Measurements from ENCODE around the gene MAN1B1.

Gene MAN1B1

DNA sequence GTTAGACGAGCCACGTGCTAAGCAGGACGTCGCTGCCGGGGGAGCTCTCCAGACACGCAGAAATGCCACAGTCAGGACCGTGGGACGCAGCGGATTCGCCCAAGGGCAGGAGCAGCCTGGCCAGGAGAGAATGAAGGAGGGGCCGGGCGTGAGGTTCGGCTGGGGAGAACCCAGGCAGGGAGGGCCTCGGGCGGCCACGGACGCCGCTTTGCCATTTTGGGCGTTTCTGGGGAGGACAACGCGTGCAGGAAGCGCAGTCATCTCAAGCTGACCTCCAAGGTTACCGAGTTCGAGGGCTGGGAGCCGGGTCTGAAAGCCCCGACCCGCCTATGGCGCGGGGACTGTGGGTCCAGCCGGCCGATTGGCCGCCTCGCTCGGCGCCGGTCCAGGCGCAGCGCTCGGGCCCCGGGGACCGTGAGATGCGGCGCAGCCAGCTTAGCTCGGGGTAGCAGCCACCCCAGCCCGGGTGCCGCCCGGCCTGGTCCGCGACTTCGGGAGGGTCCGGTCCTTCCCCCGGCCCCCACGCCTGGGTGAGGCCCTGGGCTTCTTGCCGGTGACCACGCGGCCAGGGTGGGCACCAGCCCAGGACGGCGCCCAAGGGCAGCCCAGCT is 760 bp upstream of the MAN1B1 start:
- DNase-seq (ENCODE audit: low spot score) (no peak), ATAC-seq (ENCODE audit: low read depth) (peak; percentile 2; the same call in 2 of the 3 replicates)
- Histone ChIP-seq H3K4me3 (ENCODE audit: severe bottlenecking) (peak overlapping the region; percentile 66), H3K36me3 (ENCODE audit: low read depth) (peaks cover 11% of the 10 kb centered on the region), H3K27ac (ENCODE audit: poor library complexity, severe bottlenecking) (peak overlapping the region; percentile 83), H3K4me1 (ENCODE audit: insufficient read depth, poor library complexity, severe bottlenecking) (peaks cover 30% of the 10 kb centered on the region), H3K9me3 (ENCODE audit: severe bottlenecking) (no peaks in the 10 kb centered on the region), H3K27me3 (ENCODE audit: insufficient read depth, poor library complexity, severe bottlenecking) (no peaks in the 10 kb centered on the region)
- TF ChIP-seq, protein P1, sequence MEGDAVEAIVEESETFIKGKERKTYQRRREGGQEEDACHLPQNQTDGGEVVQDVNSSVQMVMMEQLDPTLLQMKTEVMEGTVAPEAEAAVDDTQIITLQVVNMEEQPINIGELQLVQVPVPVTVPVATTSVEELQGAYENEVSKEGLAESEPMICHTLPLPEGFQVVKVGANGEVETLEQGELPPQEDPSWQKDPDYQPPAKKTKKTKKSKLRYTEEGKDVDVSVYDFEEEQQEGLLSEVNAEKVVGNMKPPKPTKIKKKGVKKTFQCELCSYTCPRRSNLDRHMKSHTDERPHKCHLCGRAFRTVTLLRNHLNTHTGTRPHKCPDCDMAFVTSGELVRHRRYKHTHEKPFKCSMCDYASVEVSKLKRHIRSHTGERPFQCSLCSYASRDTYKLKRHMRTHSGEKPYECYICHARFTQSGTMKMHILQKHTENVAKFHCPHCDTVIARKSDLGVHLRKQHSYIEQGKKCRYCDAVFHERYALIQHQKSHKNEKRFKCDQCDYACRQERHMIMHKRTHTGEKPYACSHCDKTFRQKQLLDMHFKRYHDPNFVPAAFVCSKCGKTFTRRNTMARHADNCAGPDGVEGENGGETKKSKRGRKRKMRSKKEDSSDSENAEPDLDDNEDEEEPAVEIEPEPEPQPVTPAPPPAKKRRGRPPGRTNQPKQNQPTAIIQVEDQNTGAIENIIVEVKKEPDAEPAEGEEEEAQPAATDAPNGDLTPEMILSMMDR (IDR thresholded peaks at IDR 0.05; ENCODE audit: poor library complexity, severe bottlenecking) = no peak

DNA sequence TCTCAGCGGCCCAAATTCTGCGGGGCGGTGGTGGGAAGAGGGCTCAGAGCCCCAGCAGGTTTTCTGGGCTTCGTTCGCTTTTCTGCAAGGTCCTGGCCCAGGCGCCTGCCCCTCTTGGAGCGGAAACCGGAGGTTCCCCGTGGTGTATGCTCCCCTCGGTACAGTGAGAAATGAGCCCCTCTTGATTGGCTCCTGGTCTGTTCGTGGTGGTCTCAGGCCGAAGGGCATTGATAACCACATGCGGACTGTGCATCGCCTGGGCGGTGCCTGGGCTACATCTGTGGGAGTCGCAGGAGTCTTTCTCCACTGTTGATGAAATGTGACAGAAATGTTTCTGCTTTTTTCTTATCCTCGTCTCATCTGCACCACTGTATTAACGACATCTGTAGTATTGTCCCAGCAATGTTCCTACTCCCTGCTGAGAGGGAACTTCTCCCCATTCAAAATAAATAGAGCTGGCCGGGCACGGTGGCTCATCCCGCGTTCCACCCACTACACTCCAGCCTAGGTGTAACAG is 682 bp downstream of the MAN1B1 start:
- Histone ChIP-seq H3K4me1 (ENCODE audit: insufficient read depth, poor library complexity, severe bottlenecking) (peaks cover 30% of the 10 kb centered on the region), H3K4me3 (ENCODE audit: severe bottlenecking) (peak overlapping the region; percentile 66), H3K36me3 (ENCODE audit: low read depth) (peaks cover 20% of the 10 kb centered on the region), H3K27ac (ENCODE audit: poor library complexity, severe bottlenecking) (peak overlapping the region; percentile 83), H3K9me3 (ENCODE audit: severe bottlenecking) (no peaks in the 10 kb centered on the region), H3K27me3 (ENCODE audit: insufficient read depth, poor library complexity, severe bottlenecking) (no peaks in the 10 kb centered on the region)
- DNase-seq (ENCODE audit: low spot score) (no peak), ATAC-seq (ENCODE audit: low read depth) (no peak)
- TF ChIP-seq, protein P1 (IDR thresholded peaks at IDR 0.05; ENCODE audit: poor library complexity, severe bottlenecking) = no peak

DNA sequence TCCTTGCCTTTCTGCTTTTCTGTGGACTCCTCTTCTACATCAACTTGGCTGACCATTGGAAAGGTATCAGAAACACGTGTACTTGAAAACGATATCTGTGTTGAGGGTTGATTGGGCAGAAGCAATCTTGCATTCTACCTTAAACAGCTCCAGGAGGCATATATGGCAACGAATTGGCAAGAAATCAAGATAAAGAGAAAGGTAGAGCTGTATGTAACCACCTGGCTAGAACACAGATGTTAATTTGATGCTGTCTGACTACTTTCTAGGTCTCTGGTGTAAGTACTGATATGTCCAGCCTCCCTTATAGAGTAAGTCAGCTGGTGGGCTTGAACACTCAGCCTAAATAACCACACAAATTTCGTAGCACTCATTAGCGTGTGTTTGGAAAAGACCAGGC is 1.3 kb downstream of the MAN1B1 start:
- H3K4me1 ChIP-seq (ENCODE audit: insufficient read depth, poor library complexity, severe bottlenecking) = peaks cover 28% of the 10 kb centered on the region
- ATAC-seq (ENCODE audit: low read depth) = no peak
- no peaks in the 10 kb centered on the region for H3K27me3 ChIP-seq (ENCODE audit: insufficient read depth, poor library complexity, severe bottlenecking)
- no peak for DNase-seq (ENCODE audit: low spot score)
- H3K27ac ChIP-seq (ENCODE audit: poor library complexity, severe bottlenecking) = no peak overlapping the region
- TF ChIP-seq, protein P1 (IDR thresholded peaks at IDR 0.05; ENCODE audit: poor library complexity, severe bottlenecking) = no peak
- H3K36me3 ChIP-seq (ENCODE audit: low read depth) = peaks cover 26% of the 10 kb centered on the region
- no peaks in the 10 kb centered on the region for H3K9me3 ChIP-seq (ENCODE audit: severe bottlenecking)
- H3K4me3 ChIP-seq (ENCODE audit: severe bottlenecking) = no peak overlapping the region

DNA sequence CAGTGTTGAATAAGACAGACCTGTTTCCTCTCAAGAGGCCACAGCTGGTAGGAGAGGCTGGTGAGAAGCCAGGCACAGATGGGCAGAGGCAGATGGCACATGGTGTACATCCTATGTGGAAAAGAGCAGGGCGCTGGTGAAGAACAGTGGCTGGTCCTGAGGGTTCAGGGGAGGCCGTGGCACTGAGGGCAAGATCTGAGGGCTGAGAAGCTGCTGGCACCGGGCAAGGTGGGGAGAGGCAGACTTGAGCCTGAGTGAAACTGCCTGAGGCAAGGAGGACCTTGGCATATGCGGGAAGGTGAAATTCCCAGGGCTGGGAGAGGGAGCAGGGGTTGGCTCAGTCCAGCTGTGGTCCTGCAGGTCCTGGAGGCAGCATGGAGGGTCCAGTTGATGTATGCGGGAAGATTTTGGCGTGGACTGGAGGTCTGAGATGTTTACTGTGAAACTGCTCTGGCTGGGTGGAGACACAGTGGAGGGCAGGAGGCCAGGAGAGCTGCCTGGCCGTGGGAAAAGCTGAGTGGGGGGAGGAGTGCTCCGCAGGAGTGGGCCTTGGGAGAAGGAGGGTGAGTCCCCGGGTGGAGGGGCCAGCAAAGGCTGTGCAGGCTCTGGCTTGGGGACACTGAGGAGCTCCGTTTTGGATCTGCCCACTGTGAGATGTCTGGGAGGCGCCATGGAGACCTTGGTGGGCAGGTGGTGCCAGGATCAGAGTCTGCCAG is 2.6 kb downstream of the MAN1B1 start:
- no peaks in the 10 kb centered on the region for H3K27me3 ChIP-seq (ENCODE audit: insufficient read depth, poor library complexity, severe bottlenecking)
- no peak overlapping the region for H3K27ac ChIP-seq (ENCODE audit: poor library complexity, severe bottlenecking)

More for the DNA sequence above, 2.6 kb downstream of the MAN1B1 start:
- no peaks in the 10 kb centered on the region for H3K9me3 ChIP-seq (ENCODE audit: severe bottlenecking)
- DNase-seq (ENCODE audit: low spot score) (no peak), ATAC-seq (ENCODE audit: low read depth) (no peak)
- peaks cover 16% of the 10 kb centered on the region for H3K4me1 ChIP-seq (ENCODE audit: insufficient read depth, poor library complexity, severe bottlenecking)
- TF ChIP-seq, protein P1 (IDR thresholded peaks at IDR 0.05; ENCODE audit: poor library complexity, severe bottlenecking) = no peak
- H3K4me3 ChIP-seq (ENCODE audit: severe bottlenecking) = no peak overlapping the region
- H3K36me3 ChIP-seq (ENCODE audit: low read depth) = peaks cover 31% of the 10 kb centered on the region
